Retinal pigment epithelial cell (primary cell): ENCODE results near the gene FCRL2.

Experiments
- DNase-seq: peaks from one replicate; pipeline ENCODE4 v3.0.0-alpha.2; 2010; ENCODE audit warnings: low read depth
- H3K4me3 ChIP-seq: 2 replicates; pipeline ENCODE4 v1.5.1; 2011; ENCODE audit warnings: mild to moderate bottlenecking, low read length, control low read depth, moderate library complexity
- TF ChIP-seq, protein P1 (sequence below): conservative IDR thresholded peaks from 2 replicates; pipeline ENCODE4 v1.5.1; 2011; ENCODE audit warnings: low read depth, low read length, control low read depth, inconsistent platforms

The FCRL2 gene

GRCh38 chr1:157702308-157702825, 74.6 kb downstream of the FCRL2 start:
- TF ChIP-seq, protein P1, sequence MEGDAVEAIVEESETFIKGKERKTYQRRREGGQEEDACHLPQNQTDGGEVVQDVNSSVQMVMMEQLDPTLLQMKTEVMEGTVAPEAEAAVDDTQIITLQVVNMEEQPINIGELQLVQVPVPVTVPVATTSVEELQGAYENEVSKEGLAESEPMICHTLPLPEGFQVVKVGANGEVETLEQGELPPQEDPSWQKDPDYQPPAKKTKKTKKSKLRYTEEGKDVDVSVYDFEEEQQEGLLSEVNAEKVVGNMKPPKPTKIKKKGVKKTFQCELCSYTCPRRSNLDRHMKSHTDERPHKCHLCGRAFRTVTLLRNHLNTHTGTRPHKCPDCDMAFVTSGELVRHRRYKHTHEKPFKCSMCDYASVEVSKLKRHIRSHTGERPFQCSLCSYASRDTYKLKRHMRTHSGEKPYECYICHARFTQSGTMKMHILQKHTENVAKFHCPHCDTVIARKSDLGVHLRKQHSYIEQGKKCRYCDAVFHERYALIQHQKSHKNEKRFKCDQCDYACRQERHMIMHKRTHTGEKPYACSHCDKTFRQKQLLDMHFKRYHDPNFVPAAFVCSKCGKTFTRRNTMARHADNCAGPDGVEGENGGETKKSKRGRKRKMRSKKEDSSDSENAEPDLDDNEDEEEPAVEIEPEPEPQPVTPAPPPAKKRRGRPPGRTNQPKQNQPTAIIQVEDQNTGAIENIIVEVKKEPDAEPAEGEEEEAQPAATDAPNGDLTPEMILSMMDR: no peak
- H3K4me3 ChIP-seq: no peak overlapping the region
- no peak for DNase-seq

DNA sequence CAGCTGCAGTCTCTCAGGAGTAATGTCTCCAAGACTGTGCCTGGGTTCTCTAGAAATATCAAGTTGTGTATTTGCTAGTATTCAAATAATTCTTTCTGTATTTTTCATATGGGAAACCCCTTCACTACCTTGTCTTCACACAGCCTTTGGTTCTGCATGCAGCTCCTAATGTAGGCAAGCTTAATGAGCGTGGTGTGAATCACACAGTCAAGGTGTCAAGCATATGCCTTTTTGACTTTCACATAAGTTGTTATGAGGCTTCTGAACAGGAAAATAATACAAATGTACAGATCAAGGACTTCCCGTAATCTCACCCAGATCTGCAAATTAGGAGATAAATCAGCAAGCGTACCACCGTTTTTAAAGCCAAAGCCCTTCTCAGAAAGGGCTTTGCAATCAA, 76.2 kb downstream of the FCRL2 start, which contains the start of gene FCRL3:
FCRL3 (minus strand) TSS at position 38 of the 400 bp plus-strand sequence. CDS start 280 bp downstream, outside the sequence.
- no peak within 1 kb of the TSS for H3K4me3 ChIP-seq
- TF ChIP-seq, protein P1: no peak
- DNase-seq: no peak

GRCh38 chr1:157700305-157700704, 76.6 kb downstream of the FCRL2 start:
- H3K4me3 ChIP-seq: no peak overlapping the region
- no peak for DNase-seq
- TF ChIP-seq, protein P1: no peak

- TF ChIP-seq, protein P1: no peak
- H3K4me3 ChIP-seq: no peak overlapping the region
- DNase-seq: no peak
Observed at GRCh38 chr1:157697781-157698569, 79.0 kb downstream of the FCRL2 start.

GRCh38 chr1:157696966-157697628, 79.8 kb downstream of the FCRL2 start:
- TF ChIP-seq, protein P1: no peak
- no peak overlapping the region for H3K4me3 ChIP-seq
- DNase-seq: no peak
